Measurements from ENCODE around the gene TAF1C.

DNA sequence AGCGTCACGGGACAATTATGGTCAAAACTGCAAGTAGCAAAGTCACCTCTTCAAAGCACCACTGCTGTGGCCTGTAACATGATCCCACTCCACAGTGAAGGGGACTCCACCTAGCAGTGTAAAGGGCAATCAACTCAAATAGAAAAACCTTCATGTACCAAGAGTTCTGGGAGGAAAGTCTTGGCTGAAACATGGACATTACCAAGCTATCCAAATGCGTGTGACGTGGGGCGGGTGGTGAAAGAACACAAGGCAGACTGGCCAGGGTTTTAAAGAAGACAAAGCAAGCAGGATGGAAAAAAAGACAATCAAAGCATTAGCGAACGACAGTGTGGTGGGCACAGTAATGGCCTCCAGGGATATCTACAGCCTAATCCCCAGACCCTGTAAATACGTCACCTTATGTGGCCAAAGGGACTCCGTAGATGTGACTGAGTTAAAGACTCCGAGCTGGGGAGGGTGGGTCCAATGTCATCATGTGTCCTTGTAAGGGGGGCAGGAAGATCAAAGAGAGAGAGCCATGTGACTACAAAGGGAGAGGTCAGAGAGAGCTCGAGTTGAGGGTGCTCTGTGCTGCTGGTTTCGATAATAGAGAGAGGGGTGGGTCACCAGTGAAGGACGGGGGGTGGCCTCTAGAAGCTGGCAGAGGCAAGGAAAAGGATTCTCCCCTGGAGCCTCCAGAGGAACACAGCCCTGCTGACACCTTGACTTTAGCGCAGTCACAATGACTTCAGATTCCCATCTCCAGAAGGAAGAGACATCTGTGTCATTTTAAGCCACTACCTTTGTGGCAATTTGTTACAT is 47.8 kb downstream of the TAF1C start:
- TF ChIP-seq POLR2A (IDR thresholded peaks at IDR 0.05) = no peak
- TF ChIP-seq, protein P1, sequence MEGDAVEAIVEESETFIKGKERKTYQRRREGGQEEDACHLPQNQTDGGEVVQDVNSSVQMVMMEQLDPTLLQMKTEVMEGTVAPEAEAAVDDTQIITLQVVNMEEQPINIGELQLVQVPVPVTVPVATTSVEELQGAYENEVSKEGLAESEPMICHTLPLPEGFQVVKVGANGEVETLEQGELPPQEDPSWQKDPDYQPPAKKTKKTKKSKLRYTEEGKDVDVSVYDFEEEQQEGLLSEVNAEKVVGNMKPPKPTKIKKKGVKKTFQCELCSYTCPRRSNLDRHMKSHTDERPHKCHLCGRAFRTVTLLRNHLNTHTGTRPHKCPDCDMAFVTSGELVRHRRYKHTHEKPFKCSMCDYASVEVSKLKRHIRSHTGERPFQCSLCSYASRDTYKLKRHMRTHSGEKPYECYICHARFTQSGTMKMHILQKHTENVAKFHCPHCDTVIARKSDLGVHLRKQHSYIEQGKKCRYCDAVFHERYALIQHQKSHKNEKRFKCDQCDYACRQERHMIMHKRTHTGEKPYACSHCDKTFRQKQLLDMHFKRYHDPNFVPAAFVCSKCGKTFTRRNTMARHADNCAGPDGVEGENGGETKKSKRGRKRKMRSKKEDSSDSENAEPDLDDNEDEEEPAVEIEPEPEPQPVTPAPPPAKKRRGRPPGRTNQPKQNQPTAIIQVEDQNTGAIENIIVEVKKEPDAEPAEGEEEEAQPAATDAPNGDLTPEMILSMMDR (IDR thresholded peaks at IDR 0.05) = no peak
